GM20431 (cell line): ENCODE data around the gene SNRPB2.

Source experiments
- in situ Hi-C: fragments of 300-500 bp; cut with MseI, MboI; formaldehyde crosslinking; loops from one replicate; pipeline ENCODE4 v1.15.0; 2020; ENCODE audit warnings: low sequenced_read_pairs; ENCODE audit not compliant: unreplicated experiment

Gene SNRPB2

GRCh38 chr20:16778159-16778558 is 48.3 kb downstream of the SNRPB2 start:
- in situ Hi-C loops, result no loop called here

- in situ Hi-C loops, result no loop called here
Observed at GRCh38 chr20:16781496-16781895, 51.7 kb downstream of the SNRPB2 start.

DNA sequence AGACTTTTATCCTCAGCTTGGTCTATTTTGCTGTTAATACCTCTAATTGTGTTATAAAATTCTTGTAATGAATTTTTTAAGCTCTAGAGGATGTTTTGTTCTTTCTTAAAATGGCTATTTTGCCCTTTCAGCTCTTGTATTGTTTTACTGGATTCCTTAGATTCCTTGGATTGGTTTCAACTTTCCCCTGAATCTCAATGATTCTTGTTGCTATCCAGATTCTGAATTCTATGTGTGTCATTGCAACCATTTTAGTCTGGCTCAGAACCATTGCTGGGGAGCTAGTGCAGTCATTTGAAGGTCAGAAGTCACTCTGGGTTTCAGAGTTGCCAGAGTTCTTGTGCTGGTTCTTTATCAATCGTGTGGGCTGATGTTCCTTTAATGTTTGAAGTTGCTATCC is 55.4 kb downstream of the SNRPB2 start:
- in situ Hi-C loops, result no loop called here
